HG02852 (cell line): ENCODE measurements around the gene GALR3.
A peak's percentile ranks its signal among the peaks of the same experiment; 100 is the strongest.

Experiments used
- ATAC-seq: cut with Tn5 transposase; IDR thresholded peaks from one replicate; pipeline ENCODE4 v1.9.1; 2021; ENCODE audit warnings: mild to moderate bottlenecking, moderate library complexity; ENCODE audit not compliant: unreplicated experiment

The GALR3 gene

GRCh38 chr22:37822079-37822833 lies 926 bp upstream of the GALR3 start:
- no peak for ATAC-seq

- no peak for ATAC-seq
Observed at GRCh38 chr22:37824674-37825641, 1.8 kb downstream of the GALR3 start.

GRCh38 chr22:37827056-37827455 lies 3.9 kb downstream of the GALR3 start:
- ATAC-seq = no peak

GRCh38 chr22:37830093-37830842 lies 7.1 kb downstream of the GALR3 start:
- ATAC-seq = no peak

- ATAC-seq = no peak
Observed at GRCh38 chr22:37831472-37831871, 8.3 kb downstream of the GALR3 start.

GRCh38 chr22:37832022-37832857 lies 9.1 kb downstream of the GALR3 start:
- no peak for ATAC-seq

- ATAC-seq = no peak
Observed at GRCh38 chr22:37842015-37842793, 19.0 kb downstream of the GALR3 start.

- peak; percentile 37 for ATAC-seq
Observed at GRCh38 chr22:37843741-37844089, 20.5 kb downstream of the GALR3 start.

- no peak for ATAC-seq
Observed at GRCh38 chr22:37844904-37845329, 21.7 kb downstream of the GALR3 start.

GRCh38 chr22:37846433-37846832 lies 23.3 kb downstream of the GALR3 start:
- ATAC-seq = no peak

- no peak for ATAC-seq
Observed at GRCh38 chr22:37848587-37849088, 25.5 kb downstream of the GALR3 start.

- peak; percentile 60 for ATAC-seq
Observed at GRCh38 chr22:37849089-37849751, 26.0 kb downstream of the GALR3 start, which contains the start of gene EIF3L. TSS of gene EIF3L (plus strand) at chr22:37849419. CDS start at chr22:37849450, 31 bp downstream.

- ATAC-seq = no peak
Observed at GRCh38 chr22:37850801-37851200, 27.6 kb downstream of the GALR3 start.

GRCh38 chr22:37852418-37852817 lies 29.2 kb downstream of the GALR3 start:
- no peak for ATAC-seq

GRCh38 chr22:37854946-37855345 lies 31.8 kb downstream of the GALR3 start:
- ATAC-seq = no peak

- ATAC-seq = no peak
Observed at GRCh38 chr22:37855462-37855861, 32.3 kb downstream of the GALR3 start.

- no peak for ATAC-seq
Observed at GRCh38 chr22:37860796-37861421, 37.7 kb downstream of the GALR3 start.
